GM12874 (cell line): ENCODE measurements around the gene ZSWIM6.

ENCODE experiments used
- CTCF ChIP-seq: IDR thresholded peaks from 2 replicates; pipeline ENCODE4 v1.5.1; 2011; ENCODE audit warnings: low read depth, mild to moderate bottlenecking, control low read depth, low read length, moderate library complexity; ENCODE audit not compliant: insufficient read depth

The ZSWIM6 gene

GRCh38 chr5:61334868-61335615, 3.0 kb downstream of the ZSWIM6 start:
- no peak for TF ChIP-seq CTCF

- TF ChIP-seq CTCF: no peak
Observed at GRCh38 chr5:61339764-61340163, 7.7 kb downstream of the ZSWIM6 start.

- TF ChIP-seq CTCF: no peak
Observed at GRCh38 chr5:61340775-61341361, 8.8 kb downstream of the ZSWIM6 start.

- no peak for TF ChIP-seq CTCF
Observed at GRCh38 chr5:61342071-61342501, 10.0 kb downstream of the ZSWIM6 start.

- no peak for TF ChIP-seq CTCF
Observed at GRCh38 chr5:61344187-61344944, 12.3 kb downstream of the ZSWIM6 start.

- TF ChIP-seq CTCF: no peak
Observed at GRCh38 chr5:61346511-61346910, 14.5 kb downstream of the ZSWIM6 start.

GRCh38 chr5:61347080-61347479, 15.0 kb downstream of the ZSWIM6 start:
- TF ChIP-seq CTCF: no peak
